GM23338 (cell line): ENCODE measurements around the gene LYG1. TPM values are rescaled to one million over a fixed set of nuclear protein-coding genes. Genes with fewer than 3 reads are reported as not detected.

Experiments used
- ATAC-seq: fragments of 200-7000 bp; cut with Tn5 transposase; 3 replicates; pipeline ENCODE4 v1.9.1; 2020
- DNase-seq: peaks from one replicate; pipeline ENCODE4 v3.0.0-alpha.2; 2015; ENCODE audit warnings: low spot score
- H2AFZ ChIP-seq: fragments of 200-600 bp; sonication (generic); 2 replicates; pipeline ENCODE4 v1.8.0; 2016; ENCODE audit warnings: antibody characterized with exemption, mild to moderate bottlenecking, moderate library complexity
- H3F3A ChIP-seq: fragments of 200-600 bp; sonication (generic); replicated peaks from 2 replicates; pipeline ENCODE4 v1.8.0; 2017; ENCODE audit warnings: antibody characterized with exemption, mixed run types, low read depth
- H3K27ac ChIP-seq: fragments of 200-600 bp; sonication (generic); 2 replicates; pipeline ENCODE4 v1.6.1; 2016; ENCODE audit warnings: low read depth
- H3K27me3 ChIP-seq: fragments of 200-600 bp; sonication (generic); 2 replicates; pipeline ENCODE4 v1.8.0; 2016; ENCODE audit warnings: mild to moderate bottlenecking, mixed run types, moderate library complexity; ENCODE audit not compliant: insufficient read depth
- H3K36me3 ChIP-seq: fragments of 200-600 bp; sonication (generic); 2 replicates; pipeline ENCODE4 v1.8.0; 2016; ENCODE audit warnings: mild to moderate bottlenecking; ENCODE audit not compliant: insufficient read depth
- H3K4me1 ChIP-seq: fragments of 200-600 bp; sonication (generic); 2 replicates; pipeline ENCODE4 v1.8.0; 2016; ENCODE audit warnings: mild to moderate bottlenecking, moderate library complexity; ENCODE audit not compliant: insufficient read depth
- H3K4me2 ChIP-seq: fragments of 200-600 bp; sonication (generic); 2 replicates; pipeline ENCODE4 v1.7.1; 2017; ENCODE audit warnings: mixed run types
- H3K4me3 ChIP-seq: fragments of 200-600 bp; sonication (generic); 2 replicates; pipeline ENCODE4 v1.6.1; 2016; ENCODE audit warnings: mixed run types
- H3K79me2 ChIP-seq: fragments of 200-600 bp; sonication (generic); replicated peaks from 2 replicates; pipeline ENCODE4 v1.8.0; 2017; ENCODE audit warnings: mild to moderate bottlenecking; ENCODE audit not compliant: insufficient read depth
- H3K9me2 ChIP-seq: fragments of 200-600 bp; sonication (generic); 2 replicates; pipeline ENCODE4 v1.8.0; 2017; ENCODE audit not compliant: insufficient read depth
- H4K20me1 ChIP-seq: fragments of 200-600 bp; sonication (generic); replicated peaks from 2 replicates; pipeline ENCODE4 v1.8.0; 2017; ENCODE audit warnings: mild to moderate bottlenecking; ENCODE audit not compliant: insufficient read depth
- H3K27ac Mint-ChIP-seq: 2 replicates; pipeline ENCODE4 v1.8.0; 2020; ENCODE audit warnings: inconsistent platforms, mild to moderate bottlenecking, moderate library complexity, mixed read lengths
- H3K27me3 Mint-ChIP-seq: 3 replicates; pipeline ENCODE4 v1.8.0; 2022; ENCODE audit warnings: low read depth, mild to moderate bottlenecking, moderate library complexity, mixed read lengths, inconsistent platforms; ENCODE audit not compliant: insufficient read depth, poor library complexity
- H3K36me3 Mint-ChIP-seq: 3 replicates; pipeline ENCODE4 v1.8.0; 2021; ENCODE audit warnings: low read depth, mild to moderate bottlenecking, inconsistent platforms, moderate library complexity, mixed read lengths
- H3K4me1 Mint-ChIP-seq: 3 replicates; pipeline ENCODE4 v1.8.0; 2020; ENCODE audit warnings: mild to moderate bottlenecking, inconsistent platforms, mixed read lengths
- H3K4me3 Mint-ChIP-seq: 3 replicates; pipeline ENCODE4 v1.8.0; 2021; ENCODE audit warnings: moderate library complexity, mild to moderate bottlenecking, inconsistent platforms, mixed read lengths
- H3K9me3 Mint-ChIP-seq: 3 replicates; pipeline ENCODE4 v1.8.0; 2020; ENCODE audit warnings: moderate library complexity, mild to moderate bottlenecking, inconsistent platforms, mixed read lengths
- CREB1 ChIP-seq: fragments of 250-450 bp; sonication (Bioruptor Pico); IDR thresholded peaks from 2 replicates; pipeline ENCODE4 v1.5.0; 2020; ENCODE audit warnings: low read depth, mild to moderate bottlenecking, moderate library complexity
- CTCF ChIP-seq, 2 experiments: fragments of 200-600 bp in 1 of 2; sonication (generic) in 1 of 2; conservative IDR thresholded peaks; 2 replicates each; pipeline versions ENCODE4 v1.5.1 to v1.6.1; 2016 to 2017; ENCODE audit warnings: antibody characterized with exemption in 2 of 2, low read depth in 2 of 2, mild to moderate bottlenecking in 2 of 2, moderate library complexity in 1 of 2
- EZH2 ChIP-seq: fragments of 200-600 bp; sonication (generic); IDR thresholded peaks from one replicate; pipeline ENCODE4 v1.8.0; 2017; ENCODE audit warnings: antibody characterized with exemption, mild to moderate bottlenecking, low read depth; ENCODE audit not compliant: unreplicated experiment
- EZH2phosphoT487 ChIP-seq: fragments of 200-600 bp; sonication (generic); IDR thresholded peaks from one replicate; pipeline ENCODE4 v1.8.1; 2018; ENCODE audit warnings: antibody characterized with exemption; ENCODE audit not compliant: unreplicated experiment
- JUNB ChIP-seq: IDR thresholded peaks from one replicate; pipeline ENCODE4 v1.6.1; 2016; ENCODE audit warnings: antibody characterized with exemption; ENCODE audit not compliant: unreplicated experiment
- NANOG ChIP-seq: IDR thresholded peaks from 2 replicates; pipeline ENCODE4 v1.6.1; 2016; ENCODE audit warnings: antibody characterized with exemption, borderline replicate concordance
- POLR2AphosphoS5 ChIP-seq: IDR thresholded peaks from 2 replicates; pipeline ENCODE4 v1.6.1; 2016; ENCODE audit warnings: antibody characterized with exemption, low read depth
- REST ChIP-seq: IDR thresholded peaks from one replicate; pipeline ENCODE4 v1.6.1; 2018; ENCODE audit warnings: antibody characterized with exemption; ENCODE audit not compliant: unreplicated experiment
- STAT1 ChIP-seq: IDR thresholded peaks from one replicate; pipeline ENCODE4 v1.6.1; 2016; ENCODE audit warnings: antibody characterized with exemption; ENCODE audit not compliant: unreplicated experiment
- ZNF114 ChIP-seq: fragments of 250-450 bp; sonication (Bioruptor Pico); IDR thresholded peaks from 2 replicates; pipeline ENCODE4 v1.5.0; 2020; ENCODE audit warnings: mild to moderate bottlenecking, moderate library complexity
- ZNF331 ChIP-seq: fragments of 250-450 bp; sonication (Bioruptor Pico); IDR thresholded peaks from 2 replicates; pipeline ENCODE4 v1.5.0; 2020; ENCODE audit warnings: low read depth, mild to moderate bottlenecking, moderate library complexity
- polyA plus RNA-seq: library from polyadenylated mRNA; unstranded; fragments of >200 nt; fragmentation: Nextera tagmentation; extraction: Ambion mirVana; gene quantifications from 2 replicates; pipeline ENCODE4 v1.2.1, GENCODE V29; 2016
- total RNA-seq: library from RNA; depleted of rRNA; stranded (reverse); fragments of >200 nt; shearing (Covaris generic); gene quantifications from 2 replicates; pipeline ENCODE4 v1.2.3, GENCODE V29; 2014

Gene LYG1
- total and polyA plus RNA-seq, 2 experiments from 2014 or later = 0.35 to 0.57 TPM

GRCh38 chr2:99336804-99337112 is 35.8 kb upstream of the LYG1 start:
- TF ChIP-seq POLR2AphosphoS5 (no peak), REST (no peak), EZH2 (no peak), JUNB (no peak), EZH2phosphoT487 (no peak), ZNF331 (CRISPR knock-in tag) (no peak), STAT1 (no peak)
- peak overlapping the region; percentile 80 for H3K4me3 ChIP-seq
- no peaks in the 10 kb centered on the region for H3K27me3 ChIP-seq
- H3K79me2 ChIP-seq = peaks cover 87% of the 10 kb centered on the region
- DNase-seq (no peak), ATAC-seq (peak; percentile 16)
- no peaks in the 10 kb centered on the region for H3K27me3 Mint-ChIP-seq
- H3K27ac ChIP-seq = peak overlapping the region; percentile 36
- H3F3A ChIP-seq = 0 out of 2 replicates have a peak, but pooled peaks cover 4% of the 10 kb centered on the region
- H3K36me3 ChIP-seq = peaks cover 12% of the 10 kb centered on the region
- peaks cover 16% of the 10 kb centered on the region for H3K36me3 Mint-ChIP-seq
- H2AFZ ChIP-seq = peak overlapping the region; percentile 94
- no peak overlapping the region for H3K27ac Mint-ChIP-seq
- peaks cover 11% of the 10 kb centered on the region for H3K4me1 ChIP-seq
- H3K4me3 Mint-ChIP-seq = no peak overlapping the region
- no peaks in the 10 kb centered on the region for H3K9me2 ChIP-seq
- H3K9me3 Mint-ChIP-seq = no peaks in the 10 kb centered on the region
- H4K20me1 ChIP-seq = peaks cover 30% of the 10 kb centered on the region
- peak overlapping the region; percentile 88 for H3K4me2 ChIP-seq
- peaks cover 6% of the 10 kb centered on the region for H3K4me1 Mint-ChIP-seq

GRCh38 chr2:99335911-99336803 is 35.2 kb upstream of the LYG1 start, which contains the start of gene TXNDC9:
TXNDC9 (minus strand) TSS chr2:99336333; CDS start chr2:99333210, 3,123 bp downstream.
- Histone ChIP-seq H3K27me3 (no peaks in the 10 kb centered on the region), H3K79me2 (peaks cover 87% of the 10 kb centered on the region)
- no peak within 1 kb of the TSS for H3K27ac Mint-ChIP-seq
- TF ChIP-seq JUNB = no peak
- no peak for TF ChIP-seq NANOG
- TF ChIP-seq ZNF114 (CRISPR knock-in tag) = no peak
- peak; percentile 96 for TF ChIP-seq POLR2AphosphoS5
- TF ChIP-seq EZH2phosphoT487 = no peak
- TF ChIP-seq CREB1 = 0 out of 2 replicates have a peak, but pooled peaks have one; percentile 27
- TF ChIP-seq CTCF (conservative IDR thresholded peaks at IDR 0.05; ENCODE audit: low read depth in 2 of 2) = no peak
- no peak for TF ChIP-seq ZNF331 (CRISPR knock-in tag)
- peak; percentile 10 for TF ChIP-seq REST
- no peak for TF ChIP-seq STAT1
- no peak for TF ChIP-seq EZH2

More at GRCh38 chr2:99335911-99336803, 35.2 kb upstream of the LYG1 start, which contains the start of gene TXNDC9:
- peaks cover 21% of the 10 kb centered on the region for H3K36me3 Mint-ChIP-seq
- Histone ChIP-seq H3K4me3 (peak within 1 kb of the TSS; percentile 80), H4K20me1 (peaks cover 33% of the 10 kb centered on the region), H3K27ac (peak within 1 kb of the TSS; percentile 86), H3K36me3 (peaks cover 14% of the 10 kb centered on the region), H2AFZ (peak within 1 kb of the TSS; percentile 94), H3K9me2 (no peaks in the 10 kb centered on the region), H3F3A (0 out of 2 replicates have a peak, but pooled peaks cover 4% of the 10 kb centered on the region), H3K4me2 (peak within 1 kb of the TSS; percentile 96), H3K4me1 (peaks cover 11% of the 10 kb centered on the region)
- ATAC-seq (peak; percentile 84), DNase-seq (peak; percentile 100)
- no peaks in the 10 kb centered on the region for H3K27me3 Mint-ChIP-seq
- H3K4me1 Mint-ChIP-seq = peaks cover 6% of the 10 kb centered on the region
- no peaks in the 10 kb centered on the region for H3K9me3 Mint-ChIP-seq
- H3K4me3 Mint-ChIP-seq = no peak within 1 kb of the TSS
